NCI-H345 treated with DMSO at 0.1 percent for 48 hours (cell line): Measurements from ENCODE around the gene CGB3.

Experiments used
- DNase-seq: peaks from one replicate; lab custom pipeline; 2025; ENCODE audit not compliant: unreplicated experiment; lab: John Stamatoyannopoulos, UW

CGB3 gene

GRCh38 chr19:48988860-48989259 is 35.3 kb downstream of the CGB3 start:
- DNase-seq, result no peak

DNA sequence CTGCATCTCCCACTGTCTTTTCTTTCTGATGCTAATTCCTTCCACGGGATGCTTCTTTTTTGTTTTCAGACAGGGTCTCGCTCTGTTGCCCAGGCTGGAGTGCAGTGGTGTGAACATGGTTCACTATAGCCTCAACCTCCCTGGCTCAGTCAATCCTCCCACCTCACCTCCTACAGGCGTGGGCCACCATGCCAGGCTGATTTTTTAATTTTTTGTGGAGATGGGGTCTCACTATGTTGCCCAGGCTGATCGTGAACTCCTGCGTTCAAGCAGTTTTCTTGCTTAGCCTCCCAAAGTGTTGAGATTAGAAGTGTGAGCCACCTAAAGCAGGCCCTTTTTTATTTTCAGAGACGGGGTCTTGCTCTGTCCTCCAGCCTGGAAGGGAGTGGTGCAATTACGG is 35.8 kb downstream of the CGB3 start:
- DNase-seq, result no peak

DNA sequence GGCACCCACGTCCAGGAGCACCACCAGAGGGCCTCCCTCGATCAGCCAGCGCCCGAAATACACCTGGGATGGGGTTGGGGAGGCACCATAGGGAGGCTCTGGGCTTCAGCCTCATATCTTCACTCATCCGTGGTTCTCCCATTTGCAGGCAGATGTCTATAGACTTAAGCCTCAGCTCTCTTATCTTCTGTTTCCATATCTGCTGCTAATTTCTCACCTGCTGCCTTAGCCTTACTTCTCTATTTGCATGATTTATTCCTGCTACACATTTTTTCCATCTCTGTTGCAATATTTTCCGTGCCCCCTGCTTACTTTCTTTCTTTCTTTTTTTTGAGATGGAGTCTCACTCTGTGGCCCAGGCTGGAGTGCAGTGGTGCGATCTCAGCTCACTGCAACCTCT is 36.8 kb downstream of the CGB3 start:
- no peak for DNase-seq

DNA sequence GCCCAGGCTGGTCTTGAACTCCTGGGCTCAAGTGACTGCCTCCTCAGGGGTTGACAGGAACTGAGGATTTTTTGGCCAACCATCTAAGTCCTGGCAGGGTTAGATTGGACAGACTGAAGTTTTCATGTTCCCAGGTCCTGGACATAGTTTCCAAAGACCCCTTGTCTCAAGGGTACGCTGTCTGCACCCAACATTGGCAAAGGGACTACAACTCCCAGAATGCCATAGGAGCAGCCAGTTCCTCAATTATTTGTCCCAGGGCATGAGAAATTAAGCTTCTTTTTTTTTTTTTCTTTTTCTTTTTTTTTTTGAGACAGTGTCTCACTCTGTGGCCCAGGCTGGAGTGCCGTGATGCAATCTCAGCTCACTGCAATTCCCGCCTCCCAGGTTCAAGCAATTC is 37.9 kb downstream of the CGB3 start:
- DNase-seq, result no peak

GRCh38 chr19:48985711-48986110 is 38.4 kb downstream of the CGB3 start:
- DNase-seq, result no peak

- DNase-seq, result no peak
Observed at GRCh38 chr19:48982280-48982679, 41.9 kb downstream of the CGB3 start.

GRCh38 chr19:48977061-48977460 is 47.1 kb downstream of the CGB3 start:
- DNase-seq, result no peak

DNA sequence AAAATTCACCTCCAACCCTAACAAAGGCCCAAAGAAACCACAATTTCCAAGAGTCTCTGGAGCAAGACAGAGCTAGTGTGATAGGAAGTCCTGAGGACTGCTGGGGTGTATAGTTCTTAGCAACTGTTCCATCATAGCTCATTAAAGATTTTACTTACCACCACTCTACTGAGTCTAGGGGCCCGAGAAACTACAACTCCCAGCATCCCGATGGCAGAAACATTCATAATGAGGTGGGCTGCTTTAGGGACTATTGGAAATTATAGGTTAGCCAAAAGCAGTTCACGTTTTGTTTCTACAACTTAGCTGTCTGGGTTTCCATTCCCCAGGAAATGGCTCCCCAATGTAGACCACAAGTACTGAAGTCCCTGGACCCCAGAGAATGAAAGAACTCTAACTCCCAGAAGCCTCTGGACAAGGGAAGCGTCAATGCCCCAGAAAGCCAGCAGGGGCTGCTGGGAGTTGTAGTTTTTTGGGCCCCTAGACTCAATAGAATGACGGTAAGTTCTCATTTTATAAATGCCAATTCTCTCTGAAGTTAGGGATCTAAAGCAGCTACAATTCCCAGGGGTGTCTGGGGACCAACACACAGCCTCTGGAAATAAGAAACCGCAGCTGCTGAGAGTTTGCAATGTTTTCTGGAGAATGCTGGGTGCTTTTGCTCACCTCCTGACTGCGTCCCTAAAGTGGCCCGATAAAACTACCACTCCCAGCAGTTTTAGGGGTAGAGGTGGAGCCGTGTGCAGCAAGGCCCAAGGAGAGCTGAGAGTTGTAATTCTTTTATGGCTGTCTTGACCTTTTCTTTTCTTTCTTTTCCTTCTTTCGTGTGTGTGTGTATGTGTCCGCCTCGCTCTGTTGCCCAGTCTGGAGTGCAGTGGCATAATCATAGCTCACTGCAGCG is 47.9 kb downstream of the CGB3 start:
- no peak for DNase-seq
